Astrocyte (in vitro differentiated cells and primary cell): ENCODE data around the gene FERMT3. TPM values are rescaled to one million over a fixed set of nuclear protein-coding genes. Genes with fewer than 3 reads are reported as not detected.
"Not testable (repeated sequence)": the region's sequence is repeated elsewhere in the genome, so short reads cannot be mapped to it uniquely, and the experiment has no call there.

Source experiments
- DNase-seq: peaks from one replicate; pipeline ENCODE4 v3.0.0-alpha.2; 2010; ENCODE audit warnings: low read depth
- FAIRE-seq: peaks from 2 replicates; lab custom pipeline; 2011; peaks lifted over from hg19 to GRCh38; lab: Jason Lieb, UNC
- H2AFZ ChIP-seq: 2 replicates; pipeline ENCODE4 v1.6.0; 2012; ENCODE audit warnings: low read depth, low read length, inconsistent platforms
- H3K27ac ChIP-seq: 2 replicates; pipeline ENCODE4 v1.5.1; 2011; ENCODE audit warnings: low read depth, low read length, inconsistent platforms
- H3K27me3 ChIP-seq: 2 replicates; pipeline ENCODE4 v1.6.0; 2011; ENCODE audit warnings: low read length, inconsistent platforms; ENCODE audit not compliant: insufficient read depth
- H3K36me3 ChIP-seq: 2 replicates; pipeline ENCODE4 v1.5.1; 2011; ENCODE audit warnings: low read length, inconsistent platforms; ENCODE audit not compliant: insufficient read depth
- H3K4me1 ChIP-seq: 2 replicates; pipeline ENCODE4 v1.5.1; 2011; ENCODE audit warnings: low read length, inconsistent platforms; ENCODE audit not compliant: insufficient read depth
- H3K4me2 ChIP-seq: 2 replicates; pipeline ENCODE4 v1.6.0; 2012; ENCODE audit warnings: low read length, inconsistent platforms
- H3K4me3 ChIP-seq: 2 replicates; pipeline ENCODE4 v1.5.1; 2011; ENCODE audit warnings: low read depth, mild to moderate bottlenecking, low read length, inconsistent platforms; ENCODE audit not compliant: insufficient read depth
- H3K79me2 ChIP-seq: 2 replicates; pipeline ENCODE4 v1.6.0; 2012; ENCODE audit warnings: mild to moderate bottlenecking, low read length, inconsistent platforms; ENCODE audit not compliant: insufficient read depth
- H3K9ac ChIP-seq: 2 replicates; pipeline ENCODE4 v1.6.0; 2012; ENCODE audit warnings: mild to moderate bottlenecking, low read length, inconsistent platforms
- H3K9me3 ChIP-seq: 2 replicates; pipeline ENCODE4 v1.5.1; 2012; ENCODE audit warnings: low read depth, mild to moderate bottlenecking, low read length, inconsistent platforms; ENCODE audit not compliant: insufficient read depth
- H4K20me1 ChIP-seq: 2 replicates; pipeline ENCODE4 v1.6.0; 2012; ENCODE audit warnings: low read length, inconsistent platforms; ENCODE audit not compliant: insufficient read depth
- H3K27ac Mint-ChIP-seq: one replicate; pipeline ENCODE4 v1.8.0; 2021; ENCODE audit warnings: mild to moderate bottlenecking, mixed read lengths; ENCODE audit not compliant: unreplicated experiment
- H3K27me3 Mint-ChIP-seq: one replicate; pipeline ENCODE4 v1.8.0; 2021; ENCODE audit warnings: low read depth, mixed read lengths; ENCODE audit not compliant: unreplicated experiment
- H3K36me3 Mint-ChIP-seq: one replicate; pipeline ENCODE4 v1.8.0; 2021; ENCODE audit warnings: low read depth, mixed read lengths; ENCODE audit not compliant: unreplicated experiment
- H3K4me1 Mint-ChIP-seq: one replicate; pipeline ENCODE4 v1.8.0; 2021; ENCODE audit warnings: low read depth, mixed read lengths; ENCODE audit not compliant: unreplicated experiment
- H3K4me3 Mint-ChIP-seq: one replicate; pipeline ENCODE4 v1.8.0; 2021; ENCODE audit warnings: mild to moderate bottlenecking, moderate library complexity, mixed read lengths; ENCODE audit not compliant: unreplicated experiment
- H3K9me3 Mint-ChIP-seq: one replicate; pipeline ENCODE4 v1.8.0; 2021; ENCODE audit warnings: mild to moderate bottlenecking, mixed read lengths; ENCODE audit not compliant: unreplicated experiment
- EZH2 ChIP-seq: IDR thresholded peaks from 2 replicates; pipeline ENCODE4 v1.6.1; 2012; ENCODE audit warnings: mild to moderate bottlenecking, low read length, inconsistent platforms; ENCODE audit not compliant: insufficient read depth
- total RNA-seq: library from RNA; stranded (reverse); gene quantifications from 2 replicates; pipeline ENCODE4 v1.2.1, GENCODE V29; 2021
- TF ChIP-seq, protein P1 (sequence below): IDR thresholded peaks from 2 replicates; pipeline ENCODE4 v1.5.1; 2011; ENCODE audit warnings: low read depth, mild to moderate bottlenecking, inconsistent platforms, low read length, moderate library complexity; ENCODE audit not compliant: insufficient read depth

FERMT3 gene
- total RNA-seq, 1 donor from 2014 or later, result 1.3 TPM

DNA sequence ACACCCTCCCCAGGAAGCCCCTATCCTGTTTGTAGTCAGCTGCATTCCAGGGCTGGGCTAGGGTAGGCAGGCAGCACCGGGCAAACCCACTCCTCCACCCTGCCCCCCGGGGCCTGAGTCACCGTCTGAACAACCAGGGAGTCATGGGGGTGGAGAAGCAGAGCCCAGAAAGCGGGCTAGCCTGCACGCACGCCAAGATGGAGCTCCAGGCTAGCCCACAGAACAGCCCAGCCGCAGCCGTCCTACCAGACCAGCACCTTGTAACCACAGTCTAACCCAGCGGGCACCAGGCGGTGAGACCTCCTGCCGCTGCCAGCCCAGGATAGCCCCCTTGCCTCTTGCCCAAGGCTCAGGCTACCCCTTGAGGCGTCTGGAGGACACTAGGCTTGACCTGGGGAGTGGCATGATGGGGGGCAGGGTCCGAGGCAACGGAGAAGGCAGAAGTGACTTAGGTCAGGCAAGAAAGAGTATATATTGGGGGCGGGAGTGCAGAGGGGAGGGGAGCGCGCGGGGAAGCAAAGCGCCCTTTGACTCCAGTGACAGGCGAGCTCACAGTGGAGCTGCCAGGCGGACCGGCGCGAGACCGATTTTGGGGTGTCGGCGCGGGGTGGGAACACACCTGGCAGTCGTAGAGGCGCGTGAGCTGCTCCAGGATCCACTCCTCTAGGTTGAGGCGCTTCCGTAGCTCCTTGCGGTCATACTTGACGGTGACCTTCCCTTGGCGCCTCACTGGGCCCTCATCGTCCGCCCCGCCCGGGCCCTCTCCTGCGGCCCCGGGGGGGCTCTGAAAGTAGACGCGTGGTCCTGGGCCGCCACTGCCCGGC is 39.5 kb downstream of the FERMT3 start:
- Histone ChIP-seq H3K27ac (peak overlapping the region; percentile 91), H3K4me1 (peaks cover 37% of the 10 kb centered on the region), H2AFZ (no peak overlapping the region), H4K20me1 (peaks cover 28% of the 10 kb centered on the region), H3K27me3 (no peaks in the 10 kb centered on the region), H3K9me3 (no peaks in the 10 kb centered on the region), H3K4me3 (peak overlapping the region; percentile 96), H3K79me2 (peaks cover 50% of the 10 kb centered on the region), H3K36me3 (peaks cover 3% of the 10 kb centered on the region), H3K4me2 (peak overlapping the region; percentile 99), H3K9ac (peak overlapping the region; percentile 95)
- TF ChIP-seq EZH2, result no peak
- TF ChIP-seq, protein P1, sequence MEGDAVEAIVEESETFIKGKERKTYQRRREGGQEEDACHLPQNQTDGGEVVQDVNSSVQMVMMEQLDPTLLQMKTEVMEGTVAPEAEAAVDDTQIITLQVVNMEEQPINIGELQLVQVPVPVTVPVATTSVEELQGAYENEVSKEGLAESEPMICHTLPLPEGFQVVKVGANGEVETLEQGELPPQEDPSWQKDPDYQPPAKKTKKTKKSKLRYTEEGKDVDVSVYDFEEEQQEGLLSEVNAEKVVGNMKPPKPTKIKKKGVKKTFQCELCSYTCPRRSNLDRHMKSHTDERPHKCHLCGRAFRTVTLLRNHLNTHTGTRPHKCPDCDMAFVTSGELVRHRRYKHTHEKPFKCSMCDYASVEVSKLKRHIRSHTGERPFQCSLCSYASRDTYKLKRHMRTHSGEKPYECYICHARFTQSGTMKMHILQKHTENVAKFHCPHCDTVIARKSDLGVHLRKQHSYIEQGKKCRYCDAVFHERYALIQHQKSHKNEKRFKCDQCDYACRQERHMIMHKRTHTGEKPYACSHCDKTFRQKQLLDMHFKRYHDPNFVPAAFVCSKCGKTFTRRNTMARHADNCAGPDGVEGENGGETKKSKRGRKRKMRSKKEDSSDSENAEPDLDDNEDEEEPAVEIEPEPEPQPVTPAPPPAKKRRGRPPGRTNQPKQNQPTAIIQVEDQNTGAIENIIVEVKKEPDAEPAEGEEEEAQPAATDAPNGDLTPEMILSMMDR, result no peak
- Mint-ChIP-seq H3K27ac (peak overlapping the region; percentile 85), H3K36me3 (peaks cover 9% of the 10 kb centered on the region), H3K27me3 (no peaks in the 10 kb centered on the region), H3K9me3 (no peaks in the 10 kb centered on the region), H3K4me1 (peaks cover 20% of the 10 kb centered on the region), H3K4me3 (peak overlapping the region; percentile 95)
- DNase-seq, result peak; percentile 91
- no peak for FAIRE-seq

DNA sequence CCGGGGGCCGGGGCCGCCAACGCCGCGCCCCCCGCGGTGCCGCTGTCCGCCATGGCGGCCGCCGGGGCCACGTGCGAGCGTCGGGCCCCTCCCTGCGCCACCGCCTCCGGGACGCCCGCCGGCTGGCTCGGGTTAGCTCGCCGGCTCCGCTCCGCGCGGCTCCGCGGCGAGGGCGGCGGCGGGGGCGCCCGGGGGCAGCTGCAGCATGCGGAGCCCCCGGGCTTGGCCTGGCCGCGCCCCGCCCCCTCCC is 40.0 kb downstream of the FERMT3 start:
- H3K4me3 Mint-ChIP-seq, H3K9me3 ChIP-seq, H2AFZ ChIP-seq, H3K36me3 ChIP-seq, H3K27me3 ChIP-seq, H3K27ac ChIP-seq, DNase-seq, H3K27me3 Mint-ChIP-seq, H3K27ac Mint-ChIP-seq, H3K9me3 Mint-ChIP-seq, H3K36me3 Mint-ChIP-seq, FAIRE-seq: not testable (repeated sequence)
- Histone ChIP-seq H3K4me1 (peaks cover 37% of the 10 kb centered on the region), H3K9ac (peak overlapping the region; percentile 95), H3K4me2 (peak overlapping the region; percentile 99), H3K4me3 (peak overlapping the region; percentile 96), H3K79me2 (peaks cover 49% of the 10 kb centered on the region), H4K20me1 (peaks cover 28% of the 10 kb centered on the region)
- H3K4me1 Mint-ChIP-seq, result peaks cover 20% of the 10 kb centered on the region

DNA sequence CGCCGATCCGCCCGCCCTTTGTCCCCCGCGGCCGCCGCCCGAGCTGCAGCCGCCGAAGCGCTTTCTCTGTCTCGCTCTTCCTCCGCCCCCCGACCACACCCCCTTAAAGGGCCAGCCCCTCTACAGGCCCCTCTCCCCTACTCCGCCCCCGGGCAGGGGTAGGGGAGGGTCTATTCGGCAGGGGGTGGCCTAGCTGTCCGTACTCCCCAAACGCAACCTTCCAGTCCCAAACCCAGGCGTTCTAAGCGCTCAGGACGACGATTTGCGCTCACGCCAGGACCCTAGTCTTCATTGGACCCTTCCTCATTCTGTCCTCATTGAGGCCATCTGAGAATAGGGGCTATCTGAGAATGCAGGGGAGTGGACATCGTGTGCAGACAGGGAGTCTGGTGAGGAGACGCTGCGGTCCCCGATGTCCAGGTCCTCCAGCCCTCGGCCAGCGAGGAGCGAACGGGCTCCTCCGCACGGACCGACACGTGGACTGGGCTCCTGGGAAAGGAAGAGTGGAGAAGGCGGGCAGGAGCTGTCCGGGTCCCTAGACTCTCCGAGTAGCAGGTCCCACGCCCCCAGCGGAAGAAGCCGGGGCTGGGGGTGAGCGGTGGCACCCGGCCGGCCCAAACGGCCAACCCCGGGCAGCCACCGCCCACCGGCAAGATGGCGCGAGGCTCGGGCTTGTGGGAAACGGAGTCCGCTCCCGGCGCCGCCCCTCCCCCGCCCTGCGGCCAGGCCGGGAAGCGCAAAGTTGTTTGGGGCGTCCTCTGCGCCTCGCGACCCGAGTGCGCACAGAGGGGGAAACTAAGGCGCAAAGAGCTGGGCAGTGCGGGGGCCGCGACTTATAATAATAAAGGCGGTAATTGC is 40.6 kb downstream of the FERMT3 start, which contains the start of gene PPP1R14B:
Gene PPP1R14B, minus strand, starts transcription at position 73 of the 858 bp plus-strand sequence. CDS start 270 bp downstream, outside the sequence.
- H3K4me3 Mint-ChIP-seq, result peak within 1 kb of the TSS; percentile 95
- no peak for FAIRE-seq
- H3K27me3 ChIP-seq, result no peaks in the 10 kb centered on the region
- H3K27ac Mint-ChIP-seq, result peak within 1 kb of the TSS; percentile 85
- peak; percentile 68 for DNase-seq
- peaks cover 49% of the 10 kb centered on the region for H3K79me2 ChIP-seq
- peaks cover 37% of the 10 kb centered on the region for H3K4me1 ChIP-seq
- no peaks in the 10 kb centered on the region for H3K9me3 Mint-ChIP-seq
- H3K9ac ChIP-seq, result peak within 1 kb of the TSS; percentile 95
- peaks cover 28% of the 10 kb centered on the region for H4K20me1 ChIP-seq
- H2AFZ ChIP-seq, result peak within 1 kb of the TSS; percentile 61
- no peak for TF ChIP-seq EZH2
- TF ChIP-seq, protein P1, result no peak
- peaks cover 3% of the 10 kb centered on the region for H3K36me3 ChIP-seq
- H3K27ac ChIP-seq, result peak within 1 kb of the TSS; percentile 91
- no peaks in the 10 kb centered on the region for H3K27me3 Mint-ChIP-seq
- peaks cover 20% of the 10 kb centered on the region for H3K4me1 Mint-ChIP-seq
- peak within 1 kb of the TSS; percentile 96 for H3K4me3 ChIP-seq
- peaks cover 9% of the 10 kb centered on the region for H3K36me3 Mint-ChIP-seq
- H3K9me3 ChIP-seq, result no peaks in the 10 kb centered on the region
- H3K4me2 ChIP-seq, result peak within 1 kb of the TSS; percentile 99
